Fibroblast of skin of back (primary cell): ENCODE measurements around the gene LMO7.

ENCODE experiments used
- DNase-seq: peaks from one replicate; pipeline ENCODE4 v3.0.0-alpha.2; 2013

Gene LMO7

DNA sequence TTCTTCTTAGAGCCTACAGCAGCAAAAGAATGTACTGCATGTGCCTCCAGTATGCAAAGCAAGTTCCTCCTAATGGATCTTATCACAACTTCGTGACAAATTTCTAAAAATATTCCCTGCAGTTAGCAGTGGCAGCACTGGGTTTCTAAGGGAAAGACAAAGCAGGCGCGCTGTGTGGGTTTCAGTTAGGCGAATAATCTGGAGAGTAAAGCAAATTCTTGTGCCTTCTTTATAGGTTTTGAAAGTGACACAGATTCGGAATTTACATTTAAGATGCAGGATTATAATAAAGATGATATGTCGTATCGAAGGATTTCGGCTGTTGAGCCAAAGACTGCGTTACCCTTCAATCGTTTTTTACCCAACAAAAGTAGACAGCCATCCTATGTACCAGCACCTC lies 167.9 kb downstream of the LMO7 start:
- no peak for DNase-seq

DNA sequence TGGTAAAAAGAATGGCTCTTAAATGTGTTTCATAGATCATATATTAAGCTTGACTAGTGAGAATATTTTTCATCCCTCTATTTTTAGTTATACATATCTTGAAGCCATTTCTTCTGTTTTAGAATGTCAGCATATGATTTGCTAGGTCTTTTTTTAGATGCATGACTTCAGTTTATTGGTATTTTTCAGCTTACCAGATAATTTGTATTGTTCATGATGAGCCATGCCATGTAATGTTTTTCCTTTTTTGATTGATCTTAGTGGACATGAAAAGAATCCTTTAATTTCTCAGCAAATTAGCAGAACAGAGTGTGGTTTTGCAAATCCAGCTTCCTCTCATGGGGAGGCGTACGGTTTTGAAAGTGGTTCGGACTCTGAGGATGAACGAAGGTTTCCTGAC lies 168.5 kb downstream of the LMO7 start:
- DNase-seq, result peak; percentile 51

DNA sequence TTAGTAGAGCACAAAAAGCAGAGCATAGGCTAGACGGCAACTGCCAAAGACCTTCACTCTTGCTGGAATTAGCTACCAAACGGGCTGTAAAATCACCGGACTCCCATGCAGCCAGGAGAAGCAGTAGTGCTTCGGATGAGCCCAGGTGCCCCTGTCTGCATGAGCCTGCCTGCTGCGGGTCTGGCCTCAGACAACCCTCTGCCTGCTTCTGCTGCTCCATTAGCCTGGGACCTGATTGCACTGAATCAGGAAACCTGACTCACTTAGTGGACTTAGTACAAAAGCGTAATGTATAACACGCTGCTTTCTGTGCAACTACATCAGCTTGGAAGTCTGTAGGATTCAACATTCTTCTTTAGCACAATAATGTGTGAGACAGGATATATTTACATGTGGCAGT lies 170.0 kb downstream of the LMO7 start:
- no peak for DNase-seq

DNA sequence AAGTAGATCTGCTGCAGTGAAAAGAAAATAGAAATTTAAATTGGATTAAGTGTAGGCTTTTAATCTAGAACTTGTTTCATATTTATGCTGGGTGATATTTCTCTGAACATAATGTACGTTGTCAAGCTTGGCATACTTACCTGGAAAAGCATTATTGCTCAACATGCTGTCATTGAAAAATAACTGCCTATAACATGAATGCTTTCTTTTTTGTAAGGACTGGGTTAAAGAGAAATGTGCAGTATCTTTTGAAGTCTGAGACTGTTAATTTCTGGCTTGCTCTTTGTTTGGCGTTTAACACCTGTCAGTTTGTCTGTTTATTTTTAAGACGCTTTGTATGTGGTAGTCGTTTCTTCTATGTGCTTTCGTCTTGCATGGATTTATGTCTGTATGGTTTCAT lies 175.2 kb downstream of the LMO7 start:
- DNase-seq, result no peak

DNA sequence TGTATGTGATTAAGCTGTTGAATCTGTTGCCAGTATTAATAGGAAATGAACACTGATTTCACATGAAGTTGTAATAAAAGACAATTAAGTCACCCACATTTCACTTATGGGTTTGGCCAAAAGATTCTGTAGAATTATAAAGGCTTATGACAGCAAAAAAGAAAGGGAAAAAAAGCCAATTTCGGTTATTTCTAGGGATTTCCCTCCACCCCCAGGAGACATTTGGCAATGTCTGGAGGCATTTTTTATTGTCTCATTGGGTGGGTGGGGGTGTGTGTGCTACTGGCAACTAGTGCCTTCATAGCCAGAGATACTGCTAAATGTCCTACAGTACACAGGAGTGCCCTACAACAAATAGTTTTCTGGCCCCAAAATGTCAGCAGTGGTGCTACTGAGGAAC lies 175.7 kb downstream of the LMO7 start:
- DNase-seq, result no peak

DNA sequence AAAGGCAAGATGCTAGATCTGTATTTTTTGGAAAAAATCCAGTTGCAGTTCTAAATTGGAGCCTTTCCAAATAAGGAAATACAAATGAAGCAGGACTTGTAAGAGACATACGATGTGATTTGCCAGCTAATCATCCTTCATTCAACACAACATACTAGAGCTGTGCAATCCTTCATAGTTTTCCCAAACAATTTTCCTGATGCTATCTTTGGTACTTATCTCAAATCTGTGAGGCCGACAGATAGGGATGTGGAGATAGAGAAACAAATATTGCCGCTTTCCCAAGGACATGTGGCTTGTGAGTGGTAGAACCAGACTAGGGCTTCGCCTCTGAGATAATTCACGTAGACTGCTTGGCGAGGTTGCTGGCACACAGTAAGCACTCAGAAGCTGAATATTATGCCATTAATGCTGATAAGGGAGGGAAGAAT lies 176.6 kb downstream of the LMO7 start:
- peak; percentile 63 for DNase-seq

DNA sequence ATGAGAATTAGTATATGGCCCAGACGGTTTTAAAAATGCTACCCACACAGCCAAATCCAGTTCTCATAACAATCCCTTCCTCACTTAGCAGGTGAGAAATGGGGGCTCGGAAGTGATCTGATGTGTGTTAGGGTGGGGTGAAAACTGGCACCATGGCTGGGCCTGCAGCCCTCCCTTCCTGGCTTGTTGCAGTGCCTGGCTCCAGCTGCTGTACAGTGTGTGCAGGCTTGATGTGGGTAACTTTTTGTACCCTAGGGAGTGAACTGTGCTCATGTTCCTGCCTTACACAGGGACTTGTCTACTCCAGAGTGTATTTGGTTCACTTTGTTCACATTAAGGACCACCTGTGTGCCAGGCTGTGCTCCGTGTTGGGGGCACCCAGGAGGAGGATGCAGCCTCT lies 177.2 kb downstream of the LMO7 start:
- DNase-seq, result no peak

DNA sequence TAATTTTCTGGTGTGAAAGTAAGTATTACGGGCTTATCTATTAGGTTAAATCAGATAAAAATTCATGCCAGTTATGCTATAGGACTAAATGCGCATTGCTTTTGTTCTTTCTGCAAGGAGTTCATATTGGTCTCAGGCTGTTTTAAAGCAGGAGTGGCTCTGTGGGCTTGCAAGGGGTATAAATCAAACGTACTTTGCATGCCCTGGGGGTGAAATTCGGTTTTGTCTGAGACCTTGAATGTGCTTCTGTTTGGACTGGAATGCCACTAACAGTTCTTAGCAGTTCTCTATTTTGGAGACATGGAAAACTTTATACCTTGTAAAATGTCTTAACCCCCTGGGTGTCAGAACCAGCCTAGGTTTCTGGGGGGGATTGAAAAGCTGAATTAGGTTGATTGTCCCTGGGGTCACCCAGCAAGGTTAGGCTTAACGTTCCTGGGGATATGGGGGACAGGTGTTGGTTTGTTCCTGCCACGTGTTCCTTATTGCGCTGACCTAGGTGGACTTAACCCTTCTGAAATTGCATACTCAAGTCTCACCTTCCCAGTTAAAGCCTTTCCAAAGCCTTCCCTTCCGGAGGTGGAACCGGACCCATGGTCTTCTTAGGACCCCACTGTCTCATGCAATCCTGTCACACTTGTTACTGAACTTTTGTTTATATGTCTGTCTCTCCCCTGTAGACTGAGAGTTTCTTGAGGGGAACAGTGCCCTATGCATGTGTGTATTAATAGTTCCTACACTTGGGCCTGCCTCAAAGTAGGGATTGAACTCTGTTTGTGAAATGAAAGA lies 182.2 kb downstream of the LMO7 start:
- no peak for DNase-seq

DNA sequence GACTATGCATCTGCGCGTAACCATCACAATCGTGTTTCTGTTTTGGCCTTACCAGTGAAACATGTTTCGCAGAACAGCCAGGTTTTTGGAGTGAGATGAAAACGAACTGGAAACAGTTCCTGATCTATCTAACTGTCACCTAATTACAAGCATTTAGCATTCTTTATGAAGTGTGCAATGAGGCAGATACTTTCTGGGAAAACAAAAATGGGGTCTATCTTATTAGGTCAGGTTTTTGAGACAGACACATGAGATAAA lies 182.8 kb downstream of the LMO7 start:
- no peak for DNase-seq

DNA sequence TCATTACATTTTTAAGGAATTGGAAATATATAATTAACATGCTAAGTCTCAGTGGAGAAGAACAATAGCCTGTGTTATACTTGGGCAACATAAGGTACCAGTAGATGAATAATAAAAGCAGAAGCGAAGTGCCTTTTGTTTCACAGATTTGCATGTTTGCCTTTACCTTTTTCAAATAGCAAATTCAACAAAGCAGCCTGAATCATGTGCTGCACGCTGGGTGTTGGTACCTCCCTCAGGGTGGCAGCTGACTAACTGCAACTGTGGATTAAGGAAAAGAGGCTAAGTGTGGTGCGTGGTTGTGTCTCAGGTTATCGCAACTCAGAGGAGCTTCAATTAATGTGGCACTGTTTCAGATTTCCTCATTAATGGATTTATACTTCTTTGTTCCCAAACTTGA lies 189.0 kb downstream of the LMO7 start:
- no peak for DNase-seq

DNA sequence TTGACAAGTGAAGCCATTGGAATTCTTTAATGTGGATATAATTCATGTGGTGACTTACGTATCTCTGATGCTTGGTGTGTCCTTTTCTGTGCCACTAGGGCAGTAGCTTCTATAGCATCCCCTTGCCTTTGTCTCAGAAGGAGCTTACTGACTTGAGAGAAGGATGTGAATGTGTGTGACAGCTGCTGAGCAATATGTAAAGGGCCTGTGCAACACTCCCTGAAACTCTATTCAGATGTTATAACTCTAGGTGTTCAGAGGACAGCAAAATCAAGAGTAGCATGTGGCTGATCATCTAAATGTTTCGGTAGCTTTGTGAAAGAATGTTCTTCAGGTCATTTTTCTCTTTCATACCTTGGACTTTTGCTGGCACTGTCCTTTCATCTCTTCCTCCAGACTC lies 189.5 kb downstream of the LMO7 start:
- no peak for DNase-seq

DNA sequence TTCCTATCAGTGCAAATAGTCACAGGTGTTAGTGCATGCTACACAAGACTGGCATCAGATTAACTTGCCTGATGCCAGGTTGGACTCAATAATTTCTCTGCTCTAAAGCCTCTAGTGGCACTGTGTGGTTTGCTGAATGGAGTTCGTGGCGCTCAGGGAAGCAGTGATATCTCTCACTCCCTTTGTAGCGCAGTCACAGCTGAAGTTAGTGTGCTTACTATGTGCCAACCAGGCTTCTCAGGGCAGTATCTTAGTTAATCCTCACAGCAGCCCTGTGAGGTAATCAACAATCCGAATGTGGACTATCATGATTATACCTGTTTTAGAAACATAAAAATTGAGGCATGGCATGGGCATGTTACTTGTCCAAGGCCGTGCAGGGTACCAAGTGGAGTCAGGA lies 190.3 kb downstream of the LMO7 start:
- no peak for DNase-seq

DNA sequence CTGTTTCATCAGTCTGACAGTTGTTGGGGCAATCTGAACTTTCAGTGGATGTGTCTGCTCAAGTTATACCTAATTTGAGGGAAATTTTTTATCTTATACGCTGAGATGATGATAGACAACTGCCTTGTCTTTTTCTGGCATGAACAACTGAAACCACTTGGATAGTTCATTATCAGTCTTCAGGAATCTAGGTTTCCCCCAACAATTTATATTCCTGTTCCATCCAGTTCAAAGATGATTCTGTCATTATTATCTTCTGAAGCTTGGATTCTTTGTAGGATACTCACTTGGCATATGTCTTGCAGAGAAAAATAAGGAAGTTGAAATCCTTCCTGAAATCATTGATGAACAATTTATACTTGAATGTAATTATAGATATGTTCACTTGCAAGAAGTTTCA lies 193.7 kb downstream of the LMO7 start:
- peak; percentile 59 for DNase-seq

DNA sequence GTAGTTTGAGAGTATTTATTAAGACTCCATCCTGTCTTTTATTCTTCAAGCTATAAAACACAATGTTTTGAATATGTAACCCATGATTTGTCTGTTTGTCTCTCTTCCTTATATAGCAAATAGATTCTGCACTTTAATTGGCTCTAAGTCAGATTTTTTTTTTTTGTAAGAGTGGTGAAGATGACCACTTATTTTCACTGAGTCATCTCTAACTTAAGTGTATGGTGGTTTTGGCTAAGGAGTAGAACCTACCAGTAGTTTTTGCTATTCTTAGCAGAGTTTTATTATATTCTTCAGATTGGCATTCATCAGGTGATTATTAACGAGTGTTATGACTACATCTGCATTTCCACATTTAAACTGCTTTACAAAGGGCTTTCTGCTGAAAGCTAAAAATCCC lies 194.7 kb downstream of the LMO7 start:
- DNase-seq, result peak; percentile 76

DNA sequence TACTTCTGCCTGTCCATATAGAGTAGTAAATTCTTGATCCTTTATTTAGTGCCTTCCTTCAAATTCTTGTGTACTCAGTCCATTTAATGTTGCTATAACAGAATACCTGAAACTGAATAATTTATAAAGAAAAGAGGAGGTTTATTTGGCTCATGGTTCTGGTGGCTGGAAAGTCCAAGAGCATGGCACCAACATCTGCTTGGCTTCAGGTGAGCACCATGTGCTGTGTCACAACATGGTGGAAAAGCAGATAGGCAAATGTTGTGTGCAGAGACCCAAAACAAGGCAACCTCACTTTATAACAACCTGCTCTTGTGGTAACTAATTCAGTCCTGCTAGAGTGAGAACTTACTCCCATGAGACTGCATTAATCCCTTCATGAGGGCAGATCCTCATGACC lies 195.3 kb downstream of the LMO7 start:
- no peak for DNase-seq

DNA sequence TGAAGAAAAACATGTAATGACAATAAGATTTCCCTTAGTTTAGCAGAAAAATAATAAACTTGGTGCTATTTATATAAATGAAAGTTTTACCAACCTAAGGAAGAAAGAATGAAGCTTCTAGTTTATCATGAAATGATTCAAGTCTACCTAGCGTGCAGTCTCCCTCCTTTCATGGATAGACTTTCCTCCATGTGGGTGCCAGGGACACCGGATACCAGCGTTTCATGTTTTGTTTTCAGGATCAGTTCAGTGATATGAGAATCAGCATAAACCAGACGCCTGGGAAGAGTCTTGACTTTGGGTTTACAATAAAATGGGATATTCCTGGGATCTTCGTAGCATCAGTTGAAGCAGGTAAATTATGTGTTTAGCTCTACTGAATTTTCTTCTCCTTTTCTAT lies 196.7 kb downstream of the LMO7 start:
- DNase-seq, result no peak

DNA sequence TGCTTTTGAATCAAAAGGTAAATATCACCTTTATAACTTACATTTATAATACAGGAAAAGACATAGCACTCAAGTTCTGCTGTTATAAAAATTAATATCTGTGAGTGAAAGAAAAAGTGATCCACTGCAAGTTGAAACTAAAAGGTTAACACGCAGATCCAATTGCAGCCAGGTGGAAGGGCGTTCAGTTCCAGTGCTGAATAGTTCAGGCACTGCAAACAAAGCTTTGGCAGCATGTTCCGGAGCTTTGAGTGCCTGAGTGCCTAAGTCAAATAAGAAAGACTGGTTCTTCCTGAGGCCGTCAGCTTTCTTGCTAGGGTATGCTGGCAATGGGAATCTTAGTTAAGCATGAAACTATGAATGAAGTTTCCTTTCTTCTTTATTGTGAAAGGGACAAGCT lies 200.3 kb downstream of the LMO7 start:
- DNase-seq, result no peak

DNA sequence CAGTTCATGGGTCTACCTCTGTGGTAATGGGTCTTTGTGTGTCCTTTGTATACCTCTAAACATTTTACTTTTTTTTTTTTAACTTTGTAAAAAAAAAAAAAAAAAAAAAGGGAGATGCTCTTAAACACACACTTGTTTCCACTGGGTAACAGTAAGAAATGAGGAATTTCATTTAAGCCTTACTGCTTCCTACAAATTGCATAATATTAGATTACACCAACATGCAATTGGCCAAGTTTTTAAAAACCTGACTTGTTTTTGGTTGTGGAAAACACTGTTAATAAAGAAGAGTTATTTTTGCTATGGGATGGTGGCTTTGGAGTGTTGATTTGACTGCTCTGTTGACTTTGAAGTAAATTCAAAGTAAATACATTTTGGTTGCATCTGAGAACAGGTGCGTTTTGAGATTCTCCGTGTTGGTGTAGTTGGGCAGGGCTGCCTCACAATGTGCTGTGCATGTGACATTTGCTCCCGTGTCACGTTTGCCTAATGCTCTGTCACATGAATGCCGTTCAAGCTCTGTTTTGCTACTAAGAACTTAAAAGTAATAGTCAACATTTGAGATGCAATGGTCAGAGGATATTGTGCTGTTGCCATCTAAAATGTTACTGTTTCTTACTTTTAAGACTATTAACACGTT lies 202.4 kb downstream of the LMO7 start:
- DNase-seq, result no peak

DNA sequence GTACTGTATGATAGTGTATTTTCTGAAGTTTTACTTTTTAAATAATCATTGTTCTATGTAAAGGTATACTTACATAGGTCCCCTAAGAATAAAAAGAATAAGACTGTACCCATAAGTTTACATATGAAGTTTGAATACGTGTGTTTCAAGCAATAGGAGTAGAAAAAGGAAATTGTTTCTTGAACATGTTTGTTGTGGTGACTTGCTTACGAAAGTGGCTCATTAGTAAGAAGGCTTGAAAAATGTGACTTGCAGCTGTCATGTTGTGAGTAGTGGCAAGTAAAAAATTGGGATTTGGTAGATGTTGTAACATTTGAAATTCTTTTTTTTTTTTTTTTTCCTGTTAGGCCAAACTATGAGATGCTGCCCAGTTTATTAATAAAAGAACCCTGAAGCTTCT lies 203.3 kb downstream of the LMO7 start:
- no peak for DNase-seq

DNA sequence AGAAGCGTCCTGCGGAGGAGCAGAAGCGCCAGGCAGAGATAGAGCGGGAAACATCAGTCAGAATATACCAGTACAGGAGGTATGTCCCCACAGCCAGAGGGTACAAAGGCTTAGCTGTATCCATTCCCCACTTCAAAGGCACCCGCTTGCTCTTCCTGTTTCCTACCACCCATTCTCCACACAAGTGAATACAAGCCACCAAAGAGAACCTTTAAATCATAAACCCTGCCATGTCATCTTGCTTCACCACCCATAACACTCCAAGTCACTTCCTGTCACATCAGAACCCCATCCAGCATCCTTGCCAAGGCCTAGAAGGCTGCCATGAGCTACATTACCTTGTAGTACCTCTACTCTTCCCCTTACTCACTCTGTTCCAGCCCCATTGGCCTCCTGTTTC lies 205.8 kb downstream of the LMO7 start:
- DNase-seq, result no peak

DNA sequence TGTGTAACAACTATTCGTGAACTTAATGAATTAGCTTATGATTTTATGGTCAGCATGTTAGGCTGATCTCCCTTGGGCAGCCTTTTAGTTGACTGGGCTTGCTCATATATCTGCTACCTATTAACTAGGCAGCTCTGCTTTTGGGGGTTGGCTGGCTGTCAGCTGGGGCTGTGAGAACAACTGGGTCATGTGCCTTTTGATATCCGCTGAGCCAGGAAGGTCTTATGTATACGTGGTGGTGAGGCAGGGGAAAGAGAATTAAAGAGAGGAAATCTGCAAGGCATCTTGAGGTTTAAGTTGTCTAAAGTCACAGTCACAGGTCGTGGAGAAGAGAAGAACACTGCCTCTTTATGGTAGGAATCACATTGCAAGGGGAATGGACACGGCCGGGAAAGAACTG lies 206.9 kb downstream of the LMO7 start:
- no peak for DNase-seq

DNA sequence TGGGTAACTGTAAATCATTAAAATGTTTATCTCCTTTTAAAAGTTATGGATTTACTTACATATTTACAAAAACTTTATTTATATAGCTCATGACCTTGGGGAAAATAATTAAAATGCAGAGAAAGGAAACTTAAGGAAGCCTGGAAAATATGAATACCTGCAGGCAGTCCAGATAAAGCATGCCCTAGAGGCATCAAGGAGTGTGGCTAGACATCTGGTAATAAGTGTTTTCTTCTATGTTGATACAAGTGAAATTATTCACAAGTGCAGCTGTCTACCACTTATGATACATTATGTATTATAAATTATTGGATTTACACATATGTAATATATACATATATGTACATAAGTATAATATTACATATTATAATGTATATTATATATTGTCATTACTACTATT lies 207.9 kb downstream of the LMO7 start:
- no peak for DNase-seq

DNA sequence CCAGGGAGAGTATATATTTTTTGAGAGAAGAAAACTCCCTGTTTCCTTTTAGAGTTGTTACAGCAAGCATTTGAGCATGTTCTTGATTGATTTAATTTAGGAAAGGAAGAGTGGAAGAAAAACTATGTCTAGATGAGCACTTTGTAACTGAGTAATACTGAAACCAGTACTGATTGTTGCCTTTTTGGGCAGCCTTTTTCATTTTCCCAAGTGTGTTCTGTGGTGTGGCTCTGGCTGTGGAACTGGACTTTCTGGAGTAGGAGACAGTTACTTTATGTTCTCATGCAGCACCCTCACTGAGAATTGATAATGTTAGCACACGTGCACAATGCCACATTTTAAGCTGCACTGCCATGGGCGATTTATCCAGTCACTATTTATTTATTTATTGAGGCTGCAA lies 211.5 kb downstream of the LMO7 start:
- DNase-seq, result no peak

DNA sequence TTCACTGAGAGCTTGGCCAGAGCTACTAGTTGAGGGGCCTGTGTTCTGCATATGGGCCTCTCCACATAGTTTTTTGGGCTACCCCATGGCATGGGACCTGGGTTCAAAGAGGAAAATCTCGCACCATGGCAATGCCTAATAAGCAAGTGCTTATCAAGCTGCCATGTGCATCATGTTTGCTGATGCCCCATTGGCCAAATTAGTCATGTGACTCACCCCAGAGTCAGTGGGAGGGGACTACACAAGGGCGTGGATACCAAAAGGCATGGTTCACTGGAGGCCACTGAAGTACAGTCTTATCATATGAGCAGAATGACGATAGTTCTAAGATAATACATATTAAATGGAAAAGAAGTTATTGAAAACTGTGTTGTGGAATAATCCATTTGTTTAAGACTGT lies 214.8 kb downstream of the LMO7 start:
- DNase-seq, result peak; percentile 37

DNA sequence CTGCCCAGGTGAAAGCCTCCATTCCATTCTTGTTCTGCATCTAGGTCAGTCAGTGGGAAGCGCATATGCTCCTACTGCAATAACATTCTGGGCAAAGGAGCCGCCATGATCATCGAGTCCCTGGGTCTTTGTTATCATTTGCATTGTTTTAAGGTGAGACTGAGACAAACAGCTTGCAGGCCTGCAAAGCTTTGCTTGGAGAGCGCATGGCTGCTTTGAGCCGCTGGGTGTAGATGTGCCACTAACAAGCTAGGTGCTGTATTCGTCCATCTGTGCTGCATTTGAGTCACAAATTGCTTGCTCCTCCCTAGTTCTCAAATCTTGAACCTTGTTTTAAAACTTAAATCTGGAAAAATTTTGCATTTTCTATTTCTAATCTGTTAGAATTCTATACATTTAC lies 219.1 kb downstream of the LMO7 start:
- DNase-seq, result no peak
